HG03432 (cell line): ENCODE data around the gene ARFGEF3.

Experiments used
- ATAC-seq: cut with Tn5 transposase; IDR thresholded peaks from one replicate; pipeline ENCODE4 v1.9.1; 2021; ENCODE audit warnings: mild to moderate bottlenecking, moderate library complexity; ENCODE audit not compliant: unreplicated experiment

Gene ARFGEF3

DNA sequence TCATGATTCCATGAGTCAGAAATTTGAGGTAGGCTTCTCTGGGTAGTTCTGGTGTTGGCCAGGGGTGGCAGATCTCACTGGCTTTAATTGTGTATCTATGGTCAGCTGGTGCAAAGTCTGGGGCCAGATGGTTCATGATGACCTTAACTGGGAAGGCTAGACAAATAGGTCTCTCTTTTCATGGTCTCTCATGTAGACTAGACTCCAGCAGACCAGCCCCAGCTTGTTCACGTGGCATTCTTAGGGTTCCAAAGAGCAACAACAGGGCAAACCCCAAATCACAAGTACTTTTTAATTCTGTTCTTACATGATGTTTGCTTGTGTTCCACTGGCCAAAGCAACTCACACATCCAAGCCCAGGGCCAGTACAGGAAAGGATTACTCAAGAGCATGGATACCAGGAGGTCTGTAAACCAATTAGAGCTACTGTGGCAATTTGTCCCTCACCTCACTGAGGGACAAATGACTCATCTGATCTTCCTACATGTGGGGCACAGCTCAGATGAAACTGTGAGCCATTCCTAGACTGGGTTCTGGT is 136.1 kb downstream of the ARFGEF3 start:
- ATAC-seq: no peak

DNA sequence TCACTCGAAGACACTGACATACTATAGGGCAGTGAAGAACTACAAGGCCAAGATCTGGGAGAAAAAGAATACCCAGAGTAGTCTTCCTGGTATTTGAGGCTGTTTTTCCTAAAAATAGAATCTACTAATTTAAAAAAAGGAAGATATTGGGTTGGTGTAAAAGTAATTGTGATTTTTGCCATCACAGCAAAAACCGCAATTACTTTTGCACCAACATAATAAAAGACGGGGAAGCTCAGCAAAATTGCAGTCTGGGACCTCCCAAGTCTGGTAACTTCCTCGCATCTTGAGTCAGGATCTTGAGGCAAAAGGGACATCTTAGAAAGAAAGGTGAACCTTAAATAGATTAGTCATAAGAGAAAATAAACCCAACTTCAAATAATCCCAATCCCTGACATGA is 138.7 kb downstream of the ARFGEF3 start:
- no peak for ATAC-seq

DNA sequence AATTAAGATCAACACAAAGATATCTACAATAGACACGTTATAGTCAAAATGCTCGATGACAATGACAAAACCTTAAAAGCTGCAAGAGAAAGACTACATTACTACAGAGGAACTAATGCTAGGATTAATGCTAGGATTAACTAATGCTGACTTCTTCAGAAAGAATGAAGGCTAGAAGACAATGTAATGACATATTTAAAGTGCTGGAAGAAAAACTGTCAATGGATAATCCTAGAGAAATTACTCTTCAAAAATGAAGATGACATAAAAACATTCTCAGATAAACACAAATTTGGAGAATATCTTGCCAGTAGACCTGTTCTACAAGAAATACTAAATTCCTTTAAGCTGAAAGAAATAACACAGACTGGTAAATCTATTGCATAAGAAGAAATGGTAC is 140.8 kb downstream of the ARFGEF3 start:
- no peak for ATAC-seq

- no peak for ATAC-seq
Measured at GRCh38 chr6:138307352-138307751, 145.6 kb downstream of the ARFGEF3 start.

- no peak for ATAC-seq
Measured at GRCh38 chr6:138307816-138308730, 146.3 kb downstream of the ARFGEF3 start.

GRCh38 chr6:138308731-138309110 is 147.0 kb downstream of the ARFGEF3 start:
- ATAC-seq: no peak

DNA sequence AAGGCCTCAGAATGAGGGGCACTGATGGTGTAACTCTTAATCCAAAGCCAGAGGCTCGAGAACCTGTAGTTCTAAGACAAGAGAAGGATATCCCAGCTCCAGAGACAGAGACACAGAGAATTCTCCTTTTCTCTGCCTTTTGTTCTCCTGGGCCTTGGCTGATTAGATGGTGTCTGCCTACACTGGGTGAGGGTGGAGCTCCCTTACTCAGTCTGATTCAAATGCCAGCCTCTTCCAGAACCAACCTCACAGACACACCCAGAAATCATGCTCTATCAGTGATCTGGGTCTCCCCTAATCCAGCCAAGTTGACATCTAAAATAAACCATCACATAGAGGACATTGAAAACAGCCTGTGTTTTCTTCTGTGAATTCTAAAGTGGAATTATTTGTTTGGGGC is 148.0 kb downstream of the ARFGEF3 start:
- no peak for ATAC-seq

DNA sequence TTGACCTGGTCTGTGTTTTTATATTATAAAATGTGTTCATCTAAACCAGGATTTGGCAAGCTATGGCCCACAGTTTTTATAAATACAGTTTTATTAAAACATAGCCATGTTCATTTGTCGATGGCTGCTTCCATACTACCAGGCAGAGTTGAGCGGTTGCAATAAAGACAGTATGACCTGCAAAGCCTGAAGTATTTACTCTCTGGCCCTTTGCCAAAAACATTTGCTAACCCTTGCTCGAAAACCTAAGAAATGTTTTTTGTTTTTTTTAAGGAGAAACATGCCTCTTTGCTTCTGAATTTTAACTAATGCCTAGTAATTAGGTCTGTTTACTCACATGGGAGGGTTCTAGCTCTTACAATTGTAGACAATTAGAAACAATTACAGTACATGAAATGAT is 148.6 kb downstream of the ARFGEF3 start:
- no peak for ATAC-seq

- ATAC-seq: no peak
Measured at GRCh38 chr6:138310821-138311220, 149.1 kb downstream of the ARFGEF3 start.

- ATAC-seq: no peak
Measured at GRCh38 chr6:138311268-138311667, 149.5 kb downstream of the ARFGEF3 start.

DNA sequence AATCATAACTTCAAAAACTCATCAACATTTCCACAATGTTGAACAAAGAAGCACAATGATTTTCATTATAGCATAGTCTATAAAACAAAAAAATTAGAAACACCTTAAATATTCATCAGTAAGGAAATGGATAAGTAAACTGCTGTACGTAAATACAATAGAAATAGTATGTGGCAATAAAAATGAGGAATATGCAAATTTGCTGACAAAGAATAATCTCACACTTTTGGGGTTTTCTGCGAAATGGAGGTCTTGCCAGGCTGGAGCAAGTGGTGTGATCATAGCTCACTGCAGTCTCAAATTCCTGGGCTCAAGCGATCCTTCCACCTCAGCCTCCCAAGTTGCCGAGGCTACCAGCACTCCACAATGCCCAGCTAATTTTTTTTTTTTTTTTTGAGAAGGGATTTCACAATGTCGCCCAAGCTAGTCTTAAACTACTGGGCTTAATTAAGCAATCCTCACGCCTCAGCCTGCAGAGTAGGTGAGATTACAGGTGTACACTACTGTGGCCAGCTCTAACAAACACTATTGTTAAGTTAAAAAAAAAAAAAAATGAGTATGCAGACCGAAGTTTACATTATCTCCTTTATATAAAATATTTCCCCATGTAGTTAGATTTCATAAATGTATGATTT is 157.1 kb downstream of the ARFGEF3 start:
- no peak for ATAC-seq

DNA sequence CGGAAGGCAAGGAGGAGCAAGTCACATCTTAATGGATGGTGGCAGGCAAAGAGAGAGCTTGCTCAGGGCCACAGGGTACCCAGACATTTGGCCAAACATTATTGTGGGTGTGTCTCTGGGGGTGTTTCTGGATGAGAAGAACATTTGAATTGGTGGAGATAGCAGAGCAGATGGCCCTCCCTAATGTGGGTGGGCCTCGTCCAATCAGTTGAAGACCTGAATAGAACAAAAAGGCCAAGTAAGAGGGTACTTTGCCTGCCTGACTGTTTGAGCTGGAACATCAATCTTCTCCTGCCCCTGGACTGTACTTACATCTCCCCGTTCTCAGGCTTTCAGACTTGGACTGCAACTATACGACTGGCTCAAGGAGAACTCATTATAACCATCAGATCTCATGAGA is 160.2 kb downstream of the ARFGEF3 start:
- no peak for ATAC-seq

DNA sequence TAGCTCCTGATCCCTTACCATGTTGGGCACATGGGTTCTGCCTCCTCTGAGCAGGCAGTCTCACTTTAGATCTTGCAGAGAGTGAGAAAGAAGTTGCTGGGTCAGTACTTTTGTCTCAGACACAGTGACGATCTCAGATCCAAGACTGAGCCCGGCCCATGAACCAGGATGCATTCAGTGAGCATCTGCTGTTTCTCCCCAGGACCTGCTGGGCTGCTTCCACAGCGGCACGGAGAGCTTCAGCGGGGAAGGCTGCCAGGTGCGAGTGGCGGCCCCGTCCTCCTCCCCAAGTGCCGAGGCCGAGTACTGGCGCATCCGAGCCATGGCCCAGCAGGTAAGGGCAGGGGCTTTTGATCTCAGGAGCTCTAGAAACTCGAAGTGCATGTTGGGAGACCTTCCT is 162.1 kb downstream of the ARFGEF3 start:
- no peak for ATAC-seq

GRCh38 chr6:138328210-138328609 is 166.5 kb downstream of the ARFGEF3 start:
- no peak for ATAC-seq

DNA sequence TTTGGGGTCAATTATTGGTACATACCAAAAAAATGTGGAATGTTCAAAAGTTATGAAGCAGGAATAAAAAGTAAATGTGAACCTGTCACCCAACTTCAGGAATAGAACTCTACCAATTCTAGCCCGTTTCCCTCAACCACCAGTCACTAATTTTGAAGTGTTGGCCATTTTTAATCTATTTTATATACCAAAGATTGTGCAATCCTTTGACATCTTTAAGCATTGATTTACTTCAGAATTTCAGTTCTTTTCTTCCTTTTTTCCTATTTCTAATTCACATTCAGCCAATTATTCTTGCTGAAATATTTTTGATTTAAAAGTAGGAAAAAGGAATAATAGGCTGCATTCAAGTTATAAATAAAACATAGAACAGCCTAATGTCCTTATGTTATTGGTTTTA is 169.0 kb downstream of the ARFGEF3 start:
- ATAC-seq: no peak

GRCh38 chr6:138331444-138331843 is 169.7 kb downstream of the ARFGEF3 start:
- ATAC-seq: no peak

DNA sequence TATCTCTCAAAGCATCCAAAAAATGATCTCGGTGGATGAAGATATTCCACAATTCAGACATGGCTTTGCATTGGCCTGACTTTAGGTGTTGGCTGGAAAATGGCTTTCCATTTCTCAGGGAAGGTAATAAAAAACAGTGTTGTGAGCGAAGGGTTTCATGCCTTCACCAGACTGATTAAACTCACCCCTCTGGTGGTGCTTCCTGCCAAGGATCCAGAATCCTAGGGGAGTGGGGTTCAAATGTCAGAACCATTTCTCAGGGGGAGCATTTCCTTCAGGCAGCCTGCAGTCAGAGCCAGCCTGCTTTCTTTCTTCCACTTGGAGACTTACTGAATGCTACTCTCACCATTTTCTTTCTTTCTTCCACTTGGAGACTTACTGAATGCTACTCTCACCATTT is 170.2 kb downstream of the ARFGEF3 start:
- ATAC-seq: no peak

- ATAC-seq: no peak
Measured at GRCh38 chr6:138334000-138334399, 172.3 kb downstream of the ARFGEF3 start.

GRCh38 chr6:138334963-138335362 is 173.2 kb downstream of the ARFGEF3 start:
- no peak for ATAC-seq

GRCh38 chr6:138336221-138336620 is 174.5 kb downstream of the ARFGEF3 start:
- ATAC-seq: no peak

DNA sequence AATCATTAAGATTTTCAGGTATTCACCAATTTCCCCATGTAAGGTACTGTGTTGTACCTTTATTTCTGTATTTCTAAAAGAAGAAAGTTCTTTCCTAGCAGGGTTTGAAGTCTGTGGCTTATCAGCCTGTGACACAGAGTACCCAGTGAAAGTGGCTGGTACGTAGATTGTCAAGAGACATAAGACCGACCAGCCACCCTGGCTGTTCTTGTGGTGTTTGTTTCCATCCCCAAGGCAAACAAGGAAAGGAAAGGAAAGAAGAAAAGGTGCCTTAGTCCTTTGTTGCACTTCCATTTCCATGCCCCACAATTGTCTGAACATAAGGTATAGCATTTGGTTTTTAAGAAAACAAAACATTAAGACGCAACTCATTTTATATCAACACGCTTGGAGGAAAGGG is 175.3 kb downstream of the ARFGEF3 start:
- ATAC-seq: no peak

DNA sequence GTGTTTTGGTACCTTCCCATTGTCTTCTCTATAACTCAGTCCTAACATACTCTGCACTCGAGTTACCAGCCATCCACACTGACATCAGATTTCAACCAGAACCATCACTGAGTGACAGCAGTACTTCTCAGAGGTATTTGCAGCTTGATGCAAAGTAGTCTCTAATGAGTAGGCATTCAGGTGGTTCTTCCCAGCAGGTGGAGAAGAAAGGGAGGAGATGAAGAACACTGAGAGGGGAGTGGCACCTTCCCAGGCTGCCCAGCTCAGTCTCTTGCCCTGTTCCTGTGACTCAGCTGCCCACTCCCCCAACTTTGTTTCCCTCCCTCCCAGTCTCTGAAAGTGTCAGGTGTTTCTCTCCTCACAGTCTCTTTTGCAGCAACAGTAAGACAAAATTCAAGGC is 177.3 kb downstream of the ARFGEF3 start:
- ATAC-seq: no peak
